GM19238 (cell line): Measurements from ENCODE around the gene SSX2B.
"Not testable (repeated sequence)": the region's sequence is repeated elsewhere in the genome, so short reads cannot be mapped to it uniquely, and the experiment has no call there.

Experiments
- DNase-seq: peaks from one replicate; pipeline ENCODE4 v3.0.0; 2011; ENCODE audit warnings: low spot score; ENCODE audit not compliant: insufficient read length

The SSX2B gene, protein sequence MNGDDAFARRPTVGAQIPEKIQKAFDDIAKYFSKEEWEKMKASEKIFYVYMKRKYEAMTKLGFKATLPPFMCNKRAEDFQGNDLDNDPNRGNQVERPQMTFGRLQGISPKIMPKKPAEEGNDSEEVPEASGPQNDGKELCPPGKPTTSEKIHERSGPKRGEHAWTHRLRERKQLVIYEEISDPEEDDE

DNA sequence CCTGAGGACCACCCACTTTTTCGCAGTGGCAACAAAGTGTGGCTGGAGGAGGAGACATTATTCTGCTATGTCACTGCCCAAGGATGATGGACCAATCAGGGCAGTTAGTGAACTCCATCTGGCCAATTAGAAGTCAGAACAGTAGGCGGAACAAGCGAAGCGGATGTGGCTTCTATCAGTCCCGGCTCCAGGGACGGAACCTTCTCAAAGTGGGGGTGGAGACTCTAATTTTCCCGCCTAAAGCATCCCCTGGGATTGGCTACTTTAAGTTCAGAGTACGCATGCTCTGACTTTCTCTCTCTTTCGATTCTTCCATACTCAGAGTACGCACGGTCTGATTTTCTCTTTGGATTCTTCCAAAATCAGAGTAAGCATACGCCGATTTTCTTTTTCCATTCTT lies at the start of gene SSX2B:
SSX2B (plus strand) TSS at position 301 of the 400 bp plus-strand sequence. CDS start 1,429 bp downstream, outside the sequence.
- not testable (repeated sequence) for DNase-seq

DNA sequence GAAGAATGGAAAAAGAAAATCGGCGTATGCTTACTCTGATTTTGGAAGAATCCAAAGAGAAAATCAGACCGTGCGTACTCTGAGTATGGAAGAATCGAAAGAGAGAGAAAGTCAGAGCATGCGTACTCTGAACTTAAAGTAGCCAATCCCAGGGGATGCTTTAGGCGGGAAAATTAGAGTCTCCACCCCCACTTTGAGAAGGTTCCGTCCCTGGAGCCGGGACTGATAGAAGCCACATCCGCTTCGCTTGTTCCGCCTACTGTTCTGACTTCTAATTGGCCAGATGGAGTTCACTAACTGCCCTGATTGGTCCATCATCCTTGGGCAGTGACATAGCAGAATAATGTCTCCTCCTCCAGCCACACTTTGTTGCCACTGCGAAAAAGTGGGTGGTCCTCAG lies 44.0 kb upstream of the SSX2B start, which contains the start of gene SSX2:
SSX2 (minus strand) TSS at position 101 of the 400 bp plus-strand sequence. CDS start 1,429 bp downstream, outside the sequence.
- DNase-seq: not testable (repeated sequence)

DNA sequence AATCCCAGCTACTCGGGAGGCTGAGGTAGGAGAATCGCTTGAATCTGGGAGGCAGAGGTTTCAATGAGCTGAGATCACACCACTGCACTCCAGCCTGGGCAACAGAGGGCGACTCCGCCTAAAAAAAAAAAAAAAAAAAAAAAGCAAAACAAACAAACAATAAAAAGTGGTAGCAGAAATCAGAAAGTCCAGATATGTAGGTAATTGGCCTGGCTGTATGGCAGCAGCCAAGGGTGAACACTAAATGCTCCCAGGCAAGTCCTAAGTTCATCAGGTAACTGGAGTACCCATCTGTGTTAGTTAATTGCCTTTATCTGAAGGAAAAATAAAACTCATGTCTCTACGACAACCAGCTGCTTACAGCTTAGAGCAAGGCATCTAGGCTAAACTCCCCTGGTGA lies 14.9 kb downstream of the SSX2B start:
- DNase-seq: not testable (repeated sequence)

DNA sequence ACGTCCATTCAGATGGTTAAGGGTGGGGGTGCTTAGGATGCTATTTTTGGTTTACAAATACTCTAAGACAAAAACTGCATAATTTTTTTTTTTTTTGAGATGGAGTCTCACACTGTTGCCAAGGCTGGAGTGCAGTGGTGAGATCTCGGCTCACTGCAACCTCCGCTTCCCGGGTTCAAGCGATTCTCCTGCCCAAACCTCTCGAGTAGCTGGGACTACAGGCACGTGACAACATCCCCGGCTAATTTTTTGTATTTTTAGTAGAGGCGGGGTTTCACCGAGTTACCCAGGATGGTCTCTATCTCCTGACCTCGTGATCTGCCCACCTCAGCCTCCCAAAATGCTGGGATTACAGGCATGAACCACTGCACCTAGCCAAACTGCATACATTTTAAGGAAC lies 22.5 kb downstream of the SSX2B start:
- not testable (repeated sequence) for DNase-seq

DNA sequence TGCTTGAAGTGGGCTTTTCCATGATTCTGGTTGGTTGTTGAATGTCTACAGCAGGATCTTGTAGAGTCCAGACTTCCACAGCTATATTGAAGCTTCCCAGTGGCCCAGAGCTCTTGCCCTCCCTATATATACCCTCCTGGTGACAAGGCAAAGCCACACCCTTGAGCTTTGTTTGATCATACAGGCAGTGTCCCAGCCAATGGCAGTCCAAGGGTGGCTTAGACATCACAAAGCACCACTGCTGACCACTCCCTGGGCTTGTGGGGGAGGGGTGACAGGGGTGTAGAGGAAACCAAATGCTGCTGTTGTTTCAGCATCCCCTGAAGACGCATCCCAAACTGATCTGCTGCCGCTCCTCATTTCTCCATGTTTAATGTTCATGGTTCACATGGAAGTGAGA lies 46.3 kb downstream of the SSX2B start, which contains the start of gene SPANXN5:
SPANXN5 (minus strand) TSS at position 101 of the 400 bp plus-strand sequence; CDS start at position 22, 79 bp downstream.
- DNase-seq: not testable (repeated sequence)

DNA sequence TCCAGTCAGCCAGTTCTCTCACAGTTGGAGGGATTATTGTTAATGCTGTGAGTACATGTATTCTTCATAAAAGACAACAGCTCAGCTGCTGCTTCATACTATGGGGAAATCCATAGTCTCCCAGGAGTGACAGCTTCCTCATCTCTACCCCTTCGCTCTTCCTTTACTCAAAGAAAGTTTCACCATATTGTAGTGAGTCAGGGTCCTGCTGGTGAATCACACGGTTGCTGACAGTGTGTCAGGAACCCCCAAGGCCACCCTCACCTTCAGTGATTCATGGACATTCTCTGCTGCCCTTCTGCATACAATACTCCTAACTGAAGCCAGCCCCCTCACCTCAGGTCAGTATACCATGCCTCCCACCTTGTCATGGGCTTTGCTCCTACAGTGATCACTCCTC lies 53.8 kb downstream of the SSX2B start:
- DNase-seq: not testable (repeated sequence)
